ENCODE data around the gene TBXAS1. TPM values are rescaled to one million over a fixed set of nuclear protein-coding genes. Genes with fewer than 3 reads are reported as not detected.
"Not testable (repeated sequence)": the region's sequence is repeated elsewhere in the genome, so short reads cannot be mapped to it uniquely, and the experiment has no call there.

The TBXAS1 gene
- total RNA-seq, 1 donor, result not detected

GRCh38 chr7:139830782-139831501 is 1.9 kb downstream of the TBXAS1 start:
- no peak for TF ChIP-seq CTCF (IDR thresholded peaks at IDR 0.05; ENCODE audit: insufficient read depth, low read depth, low read length)
- no peak for DNase-seq (ENCODE audit: low read depth)
- H3K4me3 ChIP-seq (ENCODE audit: low read depth, low read length), result no peak overlapping the region

GRCh38 chr7:139835848-139836247 is 6.8 kb downstream of the TBXAS1 start:
- DNase-seq (ENCODE audit: low read depth); H3K4me3 ChIP-seq (ENCODE audit: low read depth, low read length): not testable (repeated sequence)

GRCh38 chr7:139837291-139837690 is 8.2 kb downstream of the TBXAS1 start:
- DNase-seq (ENCODE audit: low read depth); H3K4me3 ChIP-seq (ENCODE audit: low read depth, low read length): not testable (repeated sequence)

GRCh38 chr7:139838276-139838675 is 9.2 kb downstream of the TBXAS1 start:
- TF ChIP-seq CTCF (IDR thresholded peaks at IDR 0.05; ENCODE audit: insufficient read depth, low read depth, low read length), result no peak
- DNase-seq (ENCODE audit: low read depth), result no peak
- H3K4me3 ChIP-seq (ENCODE audit: low read depth, low read length), result no peak overlapping the region

GRCh38 chr7:139838876-139839275 is 9.8 kb downstream of the TBXAS1 start:
- H3K4me3 ChIP-seq (ENCODE audit: low read depth, low read length), result no peak overlapping the region
- DNase-seq (ENCODE audit: low read depth), result no peak
- TF ChIP-seq CTCF (IDR thresholded peaks at IDR 0.05; ENCODE audit: insufficient read depth, low read depth, low read length), result no peak

- no peak for TF ChIP-seq CTCF (IDR thresholded peaks at IDR 0.05; ENCODE audit: insufficient read depth, low read depth, low read length)
- no peak overlapping the region for H3K4me3 ChIP-seq (ENCODE audit: low read depth, low read length)
- DNase-seq (ENCODE audit: low read depth), result no peak
Measured at GRCh38 chr7:139840776-139841175, 11.7 kb downstream of the TBXAS1 start.

GRCh38 chr7:139842401-139843210 is 13.5 kb downstream of the TBXAS1 start:
- no peak for TF ChIP-seq CTCF (IDR thresholded peaks at IDR 0.05; ENCODE audit: insufficient read depth, low read depth, low read length)
- no peak overlapping the region for H3K4me3 ChIP-seq (ENCODE audit: low read depth, low read length)

GRCh38 chr7:139843211-139843537 is 14.1 kb downstream of the TBXAS1 start:
- not testable (repeated sequence) for DNase-seq (ENCODE audit: low read depth); H3K4me3 ChIP-seq (ENCODE audit: low read depth, low read length)

More at GRCh38 chr7:139842401-139843210, 13.5 kb downstream of the TBXAS1 start:
- peak; percentile 79 for DNase-seq (ENCODE audit: low read depth)

Measured in fibroblast of villous mesenchyme (primary cell).